PC-3 (cell line): ENCODE data around the gene SLC35E3. TPM values are rescaled to one million over a fixed set of nuclear protein-coding genes. Genes with fewer than 3 reads are reported as not detected.
"Not testable (repeated sequence)": the region's sequence is repeated elsewhere in the genome, so short reads cannot be mapped to it uniquely, and the experiment has no call there.

Experiments
- ATAC-seq: fragments of 200-7000 bp; cut with Tn5 transposase; 2 replicates; pipeline ENCODE4 v1.9.1; 2020; ENCODE audit warnings: mild to moderate bottlenecking, moderate library complexity
- BruUV-seq: library from RNA; stranded (reverse); fragments of 400-500 nt; replicated peaks from 2 replicates; lab custom pipeline; 2021; lab: Mats Ljungman, UMichigan
- CTCF ChIA-PET: fragments of 300-600 bp; sonication (Branson Sonifier 250); formaldehyde crosslinking; loops from one replicate; lab custom pipeline; 2022; ENCODE audit warnings: antibody characterized with exemption; lab: Charles Lee
- POLR2A ChIA-PET: fragments of 300-600 bp; sonication (Branson Sonifier 250); formaldehyde crosslinking; loops from one replicate; lab custom pipeline; 2022; ENCODE audit warnings: antibody characterized with exemption; ENCODE audit not compliant: unreplicated experiment; lab: Charles Lee
- DNase-seq: peaks from one replicate; pipeline ENCODE4 v3.0.0-alpha.2; 2015
- H2AFZ ChIP-seq: fragments of 300-600 bp; sonication (generic); 2 replicates; pipeline ENCODE4 v1.6.0; 2016; ENCODE audit warnings: antibody characterized with exemption, low read length
- H3F3A ChIP-seq: fragments of 300-600 bp; sonication (generic); one replicate; pipeline ENCODE4 v1.6.0; 2017; ENCODE audit warnings: antibody characterized with exemption, low read length, control low read depth, mild to moderate bottlenecking; ENCODE audit not compliant: unreplicated experiment
- H3K27ac ChIP-seq: fragments of 300-600 bp; sonication (generic); 2 replicates; pipeline ENCODE4 v1.5.1; 2016; ENCODE audit warnings: mild to moderate bottlenecking, low read length
- H3K27me3 ChIP-seq: fragments of 300-600 bp; sonication (generic); 2 replicates; pipeline ENCODE4 v1.6.1; 2016; ENCODE audit warnings: low read length, mixed read lengths
- H3K36me3 ChIP-seq: fragments of 300-600 bp; sonication (generic); 2 replicates; pipeline ENCODE4 v1.6.1; 2016; ENCODE audit warnings: low read depth, mixed run types, low read length, mixed read lengths
- H3K4me1 ChIP-seq: fragments of 300-600 bp; sonication (generic); 2 replicates; pipeline ENCODE4 v1.5.1; 2016; ENCODE audit warnings: low read length; ENCODE audit not compliant: insufficient read depth
- H3K4me2 ChIP-seq: fragments of 300-600 bp; sonication (generic); 2 replicates; pipeline ENCODE4 v1.6.0; 2016; ENCODE audit warnings: low read length
- H3K4me3 ChIP-seq: fragments of 300-600 bp; sonication (generic); 2 replicates; pipeline ENCODE4 v1.5.1; 2016; ENCODE audit warnings: mild to moderate bottlenecking, low read length, mixed read lengths
- H3K79me2 ChIP-seq: fragments of 300-600 bp; sonication (generic); 2 replicates; pipeline ENCODE4 v1.6.1; 2017; ENCODE audit warnings: low read length, mixed read lengths
- H3K9ac ChIP-seq: fragments of 300-600 bp; sonication (generic); 2 replicates; pipeline ENCODE4 v1.6.0; 2016; ENCODE audit warnings: mild to moderate bottlenecking, low read length
- H3K9me2 ChIP-seq: fragments of 300-600 bp; sonication (generic); replicated peaks from 2 replicates; pipeline ENCODE4 v1.6.1; 2016; ENCODE audit warnings: mixed run types, low read length, mixed read lengths
- H3K9me3 ChIP-seq: fragments of 300-600 bp; sonication (generic); 2 replicates; pipeline ENCODE4 v1.6.1; 2016; ENCODE audit warnings: low read length, mixed read lengths
- H4K20me1 ChIP-seq: fragments of 300-600 bp; sonication (generic); 2 replicates; pipeline ENCODE4 v1.6.1; 2016; ENCODE audit warnings: low read length, mixed read lengths
- EZH2 ChIP-seq: fragments of 300-600 bp; sonication (generic); IDR thresholded peaks from one replicate; pipeline ENCODE4 v1.6.1; 2017; ENCODE audit warnings: antibody characterized with exemption, mild to moderate bottlenecking, low read length; ENCODE audit not compliant: unreplicated experiment
- EZH2phosphoT487 ChIP-seq: fragments of 300-600 bp; sonication (generic); IDR thresholded peaks from 2 replicates; pipeline ENCODE4 v1.6.1; 2018; ENCODE audit warnings: mild to moderate bottlenecking, antibody characterized with exemption, low read length, borderline replicate concordance
- intact Hi-C: fragments of 100-400 bp; cut with micrococcal nuclease; formaldehyde crosslinking; loops from 2 replicates; pipeline ENCODE4 v1.9.0; 2023
- total RNA-seq: library from RNA; depleted of rRNA; stranded (reverse); fragments of >200 nt; gene quantifications from 2 replicates; pipeline ENCODE4 v1.2.3, GENCODE V29; 2014
- TF ChIP-seq, protein P1 (sequence below): fragments of 300-600 bp; sonication (generic); conservative IDR thresholded peaks from 2 replicates; pipeline ENCODE4 v1.5.1; 2017; ENCODE audit warnings: antibody characterized with exemption, low read depth, mild to moderate bottlenecking, low read length

The SLC35E3 gene
- total RNA-seq, 1 experiment from 2014 or later = 2.2 TPM

DNA sequence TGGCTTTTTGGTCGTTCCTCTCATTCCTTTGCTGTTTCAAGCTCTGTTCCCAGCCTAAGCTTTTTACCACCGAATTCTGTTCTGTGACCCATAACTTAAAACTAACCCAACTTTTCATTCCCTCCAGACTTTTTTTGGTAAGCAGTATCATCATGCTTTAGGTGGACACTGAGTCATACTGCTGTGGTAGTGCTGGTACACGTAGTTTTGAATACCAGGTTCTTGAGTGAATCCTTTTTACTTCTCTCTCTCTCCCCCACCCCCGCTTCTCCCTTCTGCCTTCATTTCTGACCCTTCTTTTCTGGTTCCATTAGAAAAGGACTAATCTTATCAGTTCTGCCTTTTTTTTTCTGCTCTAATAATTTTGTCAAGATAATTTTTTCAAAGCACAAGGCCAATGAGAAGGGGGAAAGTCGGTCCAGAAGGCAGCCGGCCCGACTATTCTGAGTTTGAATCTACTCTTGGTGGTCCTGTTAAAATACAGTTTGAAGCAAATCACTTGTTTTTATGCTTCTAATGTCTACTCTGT lies 59.7 kb downstream of the SLC35E3 start:
- Histone ChIP-seq H3K79me2 (peaks cover 23% of the 10 kb centered on the region), H3K9ac (no peak overlapping the region), H3K36me3 (peaks cover 8% of the 10 kb centered on the region), H3K27me3 (no peaks in the 10 kb centered on the region), H3K4me3 (no peak overlapping the region), H3K4me2 (no peak overlapping the region), H3K4me1 (peaks cover 30% of the 10 kb centered on the region), H3K9me3 (no peaks in the 10 kb centered on the region), H3K9me2 (no peaks in the 10 kb centered on the region), H3F3A (no peaks in the 10 kb centered on the region), H4K20me1 (peaks cover 10% of the 10 kb centered on the region; the same call in 1 of the 2 replicates), H3K27ac (no peak overlapping the region), H2AFZ (no peak overlapping the region)
- TF ChIP-seq EZH2 = no peak
- TF ChIP-seq EZH2phosphoT487 = no peak
- TF ChIP-seq, protein P1, sequence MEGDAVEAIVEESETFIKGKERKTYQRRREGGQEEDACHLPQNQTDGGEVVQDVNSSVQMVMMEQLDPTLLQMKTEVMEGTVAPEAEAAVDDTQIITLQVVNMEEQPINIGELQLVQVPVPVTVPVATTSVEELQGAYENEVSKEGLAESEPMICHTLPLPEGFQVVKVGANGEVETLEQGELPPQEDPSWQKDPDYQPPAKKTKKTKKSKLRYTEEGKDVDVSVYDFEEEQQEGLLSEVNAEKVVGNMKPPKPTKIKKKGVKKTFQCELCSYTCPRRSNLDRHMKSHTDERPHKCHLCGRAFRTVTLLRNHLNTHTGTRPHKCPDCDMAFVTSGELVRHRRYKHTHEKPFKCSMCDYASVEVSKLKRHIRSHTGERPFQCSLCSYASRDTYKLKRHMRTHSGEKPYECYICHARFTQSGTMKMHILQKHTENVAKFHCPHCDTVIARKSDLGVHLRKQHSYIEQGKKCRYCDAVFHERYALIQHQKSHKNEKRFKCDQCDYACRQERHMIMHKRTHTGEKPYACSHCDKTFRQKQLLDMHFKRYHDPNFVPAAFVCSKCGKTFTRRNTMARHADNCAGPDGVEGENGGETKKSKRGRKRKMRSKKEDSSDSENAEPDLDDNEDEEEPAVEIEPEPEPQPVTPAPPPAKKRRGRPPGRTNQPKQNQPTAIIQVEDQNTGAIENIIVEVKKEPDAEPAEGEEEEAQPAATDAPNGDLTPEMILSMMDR = no peak
- POLR2A ChIA-PET = no interaction called here
- CTCF ChIA-PET = no interaction called here
- intact Hi-C loops = loop anchor here (5.0 kb wide), 1 partner anchor 193 kb away; the partner anchor contains the start of gene RAP1B
- peak; percentile 36 for DNase-seq
- no peak for ATAC-seq
- no TSS peak for BruUV-seq

- intact Hi-C loops = loop anchor here (1.0 to 5.0 kb wide), 2 partner anchors 60 to 194 kb away; partner anchors contain the start of genes RAP1B and SLC35E3
- ChIA-PET CTCF (no interaction called here), POLR2A (interaction anchor here (0.7 kb wide), 1 partner anchor 498 kb away, joined by 3 read pairs; no protein-coding TSS in a partner anchor)
- no peaks in the 10 kb centered on the region for H3F3A ChIP-seq
- peaks cover 32% of the 10 kb centered on the region for H3K79me2 ChIP-seq
- H3K4me1 ChIP-seq = peaks cover 22% of the 10 kb centered on the region
- peak overlapping the region; percentile 81; the same call in 1 of the 2 replicates for H3K4me3 ChIP-seq
- H3K4me2 ChIP-seq = peak overlapping the region; percentile 96
- H3K27me3 ChIP-seq = no peaks in the 10 kb centered on the region
- TF ChIP-seq EZH2phosphoT487 (no peak), EZH2 (no peak)
- TF ChIP-seq, protein P1 = no peak
- H3K36me3 ChIP-seq = peaks cover 8% of the 10 kb centered on the region
- H3K9me3 ChIP-seq = no peaks in the 10 kb centered on the region
- DNase-seq (peak; percentile 28), ATAC-seq (no peak)
- H3K9ac ChIP-seq = peak overlapping the region; percentile 99
- H3K9me2 ChIP-seq = no peaks in the 10 kb centered on the region
- no TSS peak for BruUV-seq
- H2AFZ ChIP-seq = peak overlapping the region; percentile 79
- H3K27ac ChIP-seq = peak overlapping the region; percentile 95; the same call in 1 of the 2 replicates
- peaks cover 10% of the 10 kb centered on the region; the same call in 1 of the 2 replicates for H4K20me1 ChIP-seq
Measured at GRCh38 chr12:68806488-68807237, 60.7 kb downstream of the SLC35E3 start.

DNA sequence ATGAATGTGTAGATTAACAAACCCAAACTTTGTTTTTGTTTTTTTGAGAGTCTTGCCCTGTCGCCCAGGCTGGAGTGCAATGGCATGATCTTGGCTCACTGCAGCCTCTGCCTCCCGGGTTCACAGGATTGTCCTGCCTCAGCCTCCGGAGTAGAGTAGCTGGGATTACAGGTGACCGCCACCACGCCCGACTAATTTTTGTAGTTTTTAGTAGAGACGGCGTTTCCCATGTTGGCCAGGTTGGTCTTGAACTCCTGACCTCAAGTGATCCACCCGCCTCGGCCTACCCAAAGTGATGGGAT lies 61.2 kb downstream of the SLC35E3 start:
- H3K4me2 ChIP-seq = peak overlapping the region; percentile 96
- CTCF ChIA-PET, H3K9me3 ChIP-seq, H3K27me3 ChIP-seq, H3K36me3 ChIP-seq, H3K9me2 ChIP-seq, DNase-seq, H3F3A ChIP-seq, ATAC-seq: not testable (repeated sequence)
- POLR2A ChIA-PET = interaction anchor here (0.7 kb wide), 2 partner anchors 371 to 497 kb away, joined by 3 read pairs; no protein-coding TSS in a partner anchor
- H3K4me1 ChIP-seq = peaks cover 16% of the 10 kb centered on the region
- H3K9ac ChIP-seq = peak overlapping the region; percentile 99
- peaks cover 11% of the 10 kb centered on the region; the same call in 1 of the 2 replicates for H4K20me1 ChIP-seq
- H3K27ac ChIP-seq = peak overlapping the region; percentile 95
- H3K4me3 ChIP-seq = peak overlapping the region; percentile 81
- BruUV-seq = TSS peak; percentile 96
- intact Hi-C loops = loop anchor here (1.0 to 5.0 kb wide), 2 partner anchors 61 to 195 kb away; partner anchors contain the start of genes RAP1B and SLC35E3
- H3K79me2 ChIP-seq = peaks cover 33% of the 10 kb centered on the region
- peak overlapping the region; percentile 79 for H2AFZ ChIP-seq
